Measurements from ENCODE around the gene MYO7B.

DNA sequence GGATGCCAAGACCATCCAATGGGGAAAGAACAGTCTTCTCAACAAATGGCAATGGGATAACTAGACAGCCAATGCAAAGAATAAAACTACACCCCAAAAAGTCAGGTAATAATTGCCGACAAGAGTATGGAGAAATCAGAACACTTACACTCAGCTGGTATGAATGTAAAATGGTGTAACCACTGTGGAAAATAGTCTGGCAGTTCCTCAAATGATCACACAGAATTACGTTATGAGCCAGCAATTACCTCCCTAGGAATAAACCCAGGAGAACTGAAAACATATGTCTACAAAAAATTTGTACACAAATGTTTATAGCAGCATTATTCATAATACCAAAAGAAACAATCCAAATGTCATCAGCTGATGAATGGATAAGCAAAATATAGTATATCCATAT is 18.0 kb upstream of the MYO7B start:
- no peak for TF ChIP-seq BACH2 (CRISPR knock-in tag; IDR thresholded peaks at IDR 0.05; ENCODE audit: borderline replicate concordance)
- no peak for TF ChIP-seq SNAI2 (CRISPR knock-in tag; IDR thresholded peaks at IDR 0.05)
- TF ChIP-seq, protein P1, sequence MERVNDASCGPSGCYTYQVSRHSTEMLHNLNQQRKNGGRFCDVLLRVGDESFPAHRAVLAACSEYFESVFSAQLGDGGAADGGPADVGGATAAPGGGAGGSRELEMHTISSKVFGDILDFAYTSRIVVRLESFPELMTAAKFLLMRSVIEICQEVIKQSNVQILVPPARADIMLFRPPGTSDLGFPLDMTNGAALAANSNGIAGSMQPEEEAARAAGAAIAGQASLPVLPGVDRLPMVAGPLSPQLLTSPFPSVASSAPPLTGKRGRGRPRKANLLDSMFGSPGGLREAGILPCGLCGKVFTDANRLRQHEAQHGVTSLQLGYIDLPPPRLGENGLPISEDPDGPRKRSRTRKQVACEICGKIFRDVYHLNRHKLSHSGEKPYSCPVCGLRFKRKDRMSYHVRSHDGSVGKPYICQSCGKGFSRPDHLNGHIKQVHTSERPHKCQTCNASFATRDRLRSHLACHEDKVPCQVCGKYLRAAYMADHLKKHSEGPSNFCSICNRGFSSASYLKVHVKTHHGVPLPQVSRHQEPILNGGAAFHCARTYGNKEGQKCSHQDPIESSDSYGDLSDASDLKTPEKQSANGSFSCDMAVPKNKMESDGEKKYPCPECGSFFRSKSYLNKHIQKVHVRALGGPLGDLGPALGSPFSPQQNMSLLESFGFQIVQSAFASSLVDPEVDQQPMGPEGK (CRISPR knock-in tag; IDR thresholded peaks at IDR 0.05; ENCODE audit: borderline replicate concordance): no peak
- no peak for TF ChIP-seq ARNTL (CRISPR knock-in tag; IDR thresholded peaks at IDR 0.05; ENCODE audit: borderline replicate concordance, low read depth)
- TF ChIP-seq, protein P2, sequence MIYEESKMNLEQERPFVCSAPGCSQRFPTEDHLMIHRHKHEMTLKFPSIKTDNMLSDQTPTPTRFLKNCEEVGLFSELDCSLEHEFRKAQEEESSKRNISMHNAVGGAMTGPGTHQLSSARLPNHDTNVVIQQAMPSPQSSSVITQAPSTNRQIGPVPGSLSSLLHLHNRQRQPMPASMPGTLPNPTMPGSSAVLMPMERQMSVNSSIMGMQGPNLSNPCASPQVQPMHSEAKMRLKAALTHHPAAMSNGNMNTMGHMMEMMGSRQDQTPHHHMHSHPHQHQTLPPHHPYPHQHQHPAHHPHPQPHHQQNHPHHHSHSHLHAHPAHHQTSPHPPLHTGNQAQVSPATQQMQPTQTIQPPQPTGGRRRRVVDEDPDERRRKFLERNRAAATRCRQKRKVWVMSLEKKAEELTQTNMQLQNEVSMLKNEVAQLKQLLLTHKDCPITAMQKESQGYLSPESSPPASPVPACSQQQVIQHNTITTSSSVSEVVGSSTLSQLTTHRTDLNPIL (CRISPR knock-in tag; IDR thresholded peaks at IDR 0.05; ENCODE audit: low read depth): no peak
- TF ChIP-seq, protein P3, sequence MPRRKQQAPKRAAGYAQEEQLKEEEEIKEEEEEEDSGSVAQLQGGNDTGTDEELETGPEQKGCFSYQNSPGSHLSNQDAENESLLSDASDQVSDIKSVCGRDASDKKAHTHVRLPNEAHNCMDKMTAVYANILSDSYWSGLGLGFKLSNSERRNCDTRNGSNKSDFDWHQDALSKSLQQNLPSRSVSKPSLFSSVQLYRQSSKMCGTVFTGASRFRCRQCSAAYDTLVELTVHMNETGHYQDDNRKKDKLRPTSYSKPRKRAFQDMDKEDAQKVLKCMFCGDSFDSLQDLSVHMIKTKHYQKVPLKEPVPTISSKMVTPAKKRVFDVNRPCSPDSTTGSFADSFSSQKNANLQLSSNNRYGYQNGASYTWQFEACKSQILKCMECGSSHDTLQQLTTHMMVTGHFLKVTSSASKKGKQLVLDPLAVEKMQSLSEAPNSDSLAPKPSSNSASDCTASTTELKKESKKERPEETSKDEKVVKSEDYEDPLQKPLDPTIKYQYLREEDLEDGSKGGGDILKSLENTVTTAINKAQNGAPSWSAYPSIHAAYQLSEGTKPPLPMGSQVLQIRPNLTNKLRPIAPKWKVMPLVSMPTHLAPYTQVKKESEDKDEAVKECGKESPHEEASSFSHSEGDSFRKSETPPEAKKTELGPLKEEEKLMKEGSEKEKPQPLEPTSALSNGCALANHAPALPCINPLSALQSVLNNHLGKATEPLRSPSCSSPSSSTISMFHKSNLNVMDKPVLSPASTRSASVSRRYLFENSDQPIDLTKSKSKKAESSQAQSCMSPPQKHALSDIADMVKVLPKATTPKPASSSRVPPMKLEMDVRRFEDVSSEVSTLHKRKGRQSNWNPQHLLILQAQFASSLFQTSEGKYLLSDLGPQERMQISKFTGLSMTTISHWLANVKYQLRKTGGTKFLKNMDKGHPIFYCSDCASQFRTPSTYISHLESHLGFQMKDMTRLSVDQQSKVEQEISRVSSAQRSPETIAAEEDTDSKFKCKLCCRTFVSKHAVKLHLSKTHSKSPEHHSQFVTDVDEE (CRISPR knock-in tag; IDR thresholded peaks at IDR 0.05): no peak
- no peak for TF ChIP-seq TCF4 (CRISPR knock-in tag; IDR thresholded peaks at IDR 0.05; ENCODE audit: borderline replicate concordance)
- TF ChIP-seq OSR1 (CRISPR knock-in tag; IDR thresholded peaks at IDR 0.05): no peak
- no peak for TF ChIP-seq ZFP3 (CRISPR knock-in tag; IDR thresholded peaks at IDR 0.05)
- no peak for TF ChIP-seq ESRRG (CRISPR knock-in tag; IDR thresholded peaks at IDR 0.05)

All from SK-N-SH treated with all-trans-retinoic acid at 6 μM for 48 hours (cell line).